SHP77 treated with DMSO at 0.1 percent for 48 hours (cell line): ENCODE results near the gene SARDH.
A peak's percentile ranks its signal among the peaks of the same experiment; 100 is the strongest.

Source experiments
- DNase-seq: peaks from one replicate; lab custom pipeline; 2025; lab: John Stamatoyannopoulos, UW

The SARDH gene

DNA sequence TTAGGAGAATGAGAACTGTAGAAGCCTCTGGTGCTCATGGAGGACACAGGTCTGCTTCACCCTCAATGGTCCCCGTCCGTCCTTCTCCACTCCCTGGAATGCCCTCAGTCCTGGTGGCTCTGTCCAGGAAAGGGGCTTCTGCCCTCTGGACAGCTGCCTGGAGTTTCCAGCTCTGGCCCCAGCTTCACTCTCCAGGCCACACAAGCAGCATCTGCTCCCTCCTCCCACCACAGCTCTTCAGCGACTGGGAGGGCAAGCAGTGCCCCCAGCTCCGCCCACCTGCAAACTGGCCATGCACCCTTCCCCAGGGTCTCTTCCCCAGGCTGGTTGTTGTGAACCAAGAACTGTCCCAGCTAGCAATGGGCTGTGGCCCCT is 4.7 kb downstream of the SARDH start:
- no peak for DNase-seq

DNA sequence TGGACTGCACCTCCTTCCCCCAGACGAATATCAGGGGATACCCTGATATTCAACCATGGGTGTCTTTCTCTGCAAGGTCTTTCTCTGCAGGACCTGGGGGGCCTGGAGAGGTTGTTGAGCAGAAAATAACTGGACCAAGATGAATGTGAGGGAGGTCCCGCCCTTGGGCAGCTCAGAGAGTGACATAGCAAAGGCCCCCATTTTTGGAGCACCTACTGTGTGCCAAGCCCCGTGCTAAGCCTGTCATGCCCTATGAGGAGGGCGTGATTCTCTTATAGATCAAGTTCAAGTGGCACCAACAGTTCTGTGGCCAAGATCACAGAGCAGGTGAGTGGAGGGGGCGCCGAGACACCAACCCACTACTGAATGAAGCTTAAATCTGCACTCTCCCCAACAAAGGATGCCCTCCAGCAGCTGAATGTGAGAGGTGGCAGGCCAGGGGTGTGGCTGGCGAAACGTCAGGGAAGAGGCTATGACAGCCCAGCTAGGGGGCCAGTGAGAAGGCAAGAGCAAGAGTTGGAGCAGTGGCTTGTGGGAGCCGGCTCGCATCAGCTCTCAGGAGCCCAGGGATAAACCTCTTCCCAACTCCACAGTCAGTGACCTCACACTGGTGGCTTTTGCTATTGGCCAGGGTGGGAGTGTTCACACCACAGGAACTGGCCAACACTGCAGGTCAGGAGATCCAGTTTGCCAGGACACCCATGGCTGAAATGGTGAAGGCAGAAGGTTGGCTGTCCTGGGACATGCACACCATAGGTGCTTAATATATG is 5.3 kb downstream of the SARDH start:
- no peak for DNase-seq

DNA sequence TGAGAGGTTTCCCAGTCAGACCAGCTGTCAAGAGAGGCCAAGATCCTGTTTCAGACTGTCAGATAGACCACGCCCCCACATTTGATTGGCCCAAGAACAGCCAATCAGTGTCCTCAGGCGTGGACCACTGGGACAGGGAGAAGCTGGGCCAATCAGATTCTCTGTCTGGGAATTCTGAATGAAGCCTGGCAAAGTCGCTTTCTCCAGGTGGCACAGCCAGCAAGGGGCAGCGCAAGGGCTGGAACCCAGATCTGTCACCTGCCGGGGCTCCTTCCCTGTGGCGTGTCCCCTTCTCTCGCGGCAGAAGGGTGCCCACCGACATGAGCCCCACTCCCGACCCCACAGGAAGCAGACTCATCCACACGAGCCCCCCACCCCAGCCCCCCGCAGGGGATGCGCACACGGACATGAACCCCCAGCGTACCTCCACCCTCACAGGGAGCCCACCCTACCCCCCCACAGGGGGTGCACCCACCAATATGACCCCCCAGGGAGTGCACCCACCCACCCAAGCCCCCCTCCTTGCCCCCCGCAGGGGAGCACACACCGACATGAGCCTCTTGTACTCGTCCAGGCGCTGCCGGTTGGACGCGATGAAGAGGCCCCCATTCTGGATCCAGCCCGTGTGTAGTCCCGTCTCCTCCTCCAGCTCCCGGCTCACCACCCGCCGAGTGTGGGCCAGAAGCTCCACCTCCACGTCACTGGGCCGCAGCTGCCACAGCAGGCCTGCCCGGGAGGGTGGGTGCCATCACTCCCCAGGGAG is 6.1 kb downstream of the SARDH start:
- peak; percentile 55 for DNase-seq

DNA sequence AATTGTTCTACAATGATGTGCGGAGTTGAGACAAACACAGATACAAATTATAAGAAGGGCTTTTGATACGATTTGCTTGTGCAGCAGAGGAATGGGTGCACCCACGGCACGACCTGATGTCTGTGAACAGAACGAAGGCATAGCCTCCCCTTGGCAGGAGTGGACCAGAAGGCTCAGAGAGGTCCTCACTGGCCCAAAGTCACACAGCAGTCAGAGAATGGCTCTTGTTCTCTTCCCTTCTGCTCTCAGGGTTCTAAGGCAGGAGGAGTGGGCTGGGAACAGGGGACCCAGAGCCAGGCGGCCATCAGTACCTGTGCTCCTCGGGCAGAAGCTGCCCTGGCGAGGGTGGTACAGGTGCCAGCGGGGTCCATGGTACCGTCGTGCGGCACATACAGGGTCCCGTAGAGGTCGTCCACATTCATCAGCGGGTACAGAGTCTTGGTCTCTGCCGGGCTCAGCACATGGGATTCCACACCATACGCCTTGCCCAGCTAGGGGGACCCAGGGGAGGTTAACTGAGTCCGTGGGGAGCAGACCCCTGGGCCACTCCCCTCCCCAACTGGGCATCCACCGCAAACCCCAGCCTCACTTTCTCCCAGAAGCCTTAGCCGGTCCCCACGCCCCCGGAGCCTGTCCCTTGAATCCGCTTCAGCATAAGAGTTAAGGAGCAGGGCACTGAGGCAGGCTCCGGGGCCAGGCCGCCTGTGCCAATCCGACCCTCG is 7.0 kb downstream of the SARDH start:
- no peak for DNase-seq

DNA sequence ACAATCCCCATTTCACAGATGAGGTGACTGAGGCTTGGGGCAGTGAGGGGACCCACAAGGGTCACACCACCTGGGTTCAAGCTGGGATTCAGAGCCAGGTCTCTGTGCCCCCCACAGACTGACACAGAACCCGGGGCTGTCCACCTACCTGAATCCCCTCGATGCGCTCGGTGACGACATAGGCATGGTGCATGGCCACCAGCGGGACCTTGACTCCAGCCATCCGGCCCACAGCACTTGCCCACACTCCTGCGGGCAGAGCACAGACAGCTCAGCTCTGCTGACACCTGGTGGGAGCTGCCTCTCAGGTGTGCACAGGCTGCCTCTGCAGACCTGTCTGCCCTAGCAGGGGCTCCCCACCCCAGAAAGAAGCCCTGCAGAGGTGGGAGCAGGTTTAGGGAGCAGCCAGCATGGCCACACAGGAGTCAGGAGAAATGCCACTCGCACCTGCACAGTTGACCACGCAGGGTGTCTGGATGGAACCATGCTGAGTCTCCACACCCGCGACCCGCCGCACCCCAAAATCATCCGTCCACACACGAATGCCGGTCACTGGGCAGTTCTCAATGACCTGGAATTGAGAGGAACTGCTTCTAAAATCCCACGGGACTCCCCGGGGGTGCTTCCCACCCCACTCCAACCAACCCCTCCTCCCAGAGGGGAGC is 8.4 kb downstream of the SARDH start:
- DNase-seq, result no peak

DNA sequence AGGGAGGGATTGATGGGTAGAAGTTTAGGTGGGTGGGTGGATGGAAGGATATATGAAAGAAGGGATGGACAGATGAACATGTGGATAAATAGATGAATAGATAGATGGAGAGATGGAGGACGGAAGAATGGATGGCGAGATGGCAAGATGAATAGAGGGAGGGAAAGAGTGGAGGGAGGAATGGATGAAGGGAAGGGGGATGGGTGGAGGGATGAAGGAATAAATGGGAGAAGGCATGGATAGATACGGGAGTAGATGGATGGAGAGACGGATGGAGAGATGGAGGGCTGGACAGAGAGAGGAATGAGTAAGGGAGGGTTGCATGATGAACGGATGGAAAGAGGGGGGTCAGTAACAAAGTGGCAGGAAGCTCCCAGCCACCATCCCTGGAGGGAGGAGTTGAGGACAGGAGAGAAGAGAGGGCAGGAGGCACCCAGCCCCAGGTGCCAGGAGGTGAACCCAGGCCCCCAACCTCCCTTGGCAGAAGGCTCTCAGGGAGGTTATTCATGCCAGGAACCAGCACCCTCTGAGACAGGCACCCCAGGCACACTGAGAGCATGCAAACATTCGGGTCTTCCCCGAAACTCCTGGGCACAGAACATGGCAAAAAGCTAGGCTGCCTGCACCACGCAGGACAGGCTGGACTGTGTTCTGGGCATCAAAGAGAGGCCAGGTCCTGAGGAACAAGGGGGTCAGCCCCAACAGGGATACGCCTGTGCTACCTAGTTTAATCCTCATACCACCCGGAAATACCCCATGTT is 9.1 kb downstream of the SARDH start:
- no peak for DNase-seq

DNA sequence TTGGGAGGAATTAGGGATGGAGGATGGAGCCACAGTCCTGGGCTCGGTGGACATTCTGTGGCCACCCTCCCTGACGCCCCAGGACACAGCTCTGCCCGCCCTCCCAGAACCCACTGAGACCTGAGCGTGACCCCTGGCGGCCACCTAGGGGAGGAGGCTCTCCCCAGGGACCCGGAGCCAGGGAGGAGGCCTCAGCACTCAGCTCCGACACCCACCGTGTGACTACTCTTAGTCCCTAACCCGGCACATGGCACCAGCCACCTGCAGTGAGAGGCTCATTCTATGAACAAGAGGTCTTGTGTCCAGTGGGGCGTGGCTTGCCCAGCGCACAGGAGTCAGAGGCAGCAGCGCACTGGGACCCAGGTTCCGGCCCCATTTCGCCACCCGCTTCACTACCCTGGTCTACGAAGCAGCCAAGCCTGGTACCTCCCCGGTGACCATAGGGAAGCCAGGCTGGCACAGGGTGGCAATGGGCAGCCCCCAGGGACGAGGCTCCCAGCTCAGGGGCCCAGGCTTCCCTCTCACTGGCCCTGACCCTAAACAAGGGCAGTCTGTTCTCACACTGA is 10.2 kb downstream of the SARDH start:
- DNase-seq, result no peak

DNA sequence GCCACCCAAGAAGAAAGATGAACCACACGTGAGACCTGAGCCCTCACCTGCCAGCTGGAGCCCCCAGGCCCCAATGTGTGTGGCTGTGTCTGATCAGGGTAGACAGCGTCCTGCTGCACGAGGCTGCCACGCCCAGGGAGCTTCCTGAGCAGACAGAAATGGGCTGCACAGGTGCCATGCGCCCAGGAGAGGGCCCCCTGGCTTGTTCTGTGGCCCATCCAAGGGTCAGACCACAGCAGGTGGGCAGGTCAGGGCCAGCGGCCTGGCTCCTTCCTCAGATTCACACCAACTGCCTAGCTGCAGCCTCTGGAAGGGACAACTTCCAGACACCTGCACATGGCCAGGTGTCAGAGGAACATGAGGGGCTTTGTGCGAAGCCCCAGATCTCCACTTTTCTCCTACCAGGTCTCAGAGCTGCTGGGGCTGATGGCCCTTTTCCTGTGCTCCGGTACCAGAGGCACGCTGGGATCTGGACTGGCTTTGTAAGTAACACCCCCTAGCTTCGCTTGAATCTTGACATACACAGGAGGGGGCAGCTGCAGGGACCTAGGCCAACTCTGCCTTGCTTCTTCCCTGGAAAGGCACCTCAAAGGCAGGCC is 10.8 kb downstream of the SARDH start:
- DNase-seq, result no peak

DNA sequence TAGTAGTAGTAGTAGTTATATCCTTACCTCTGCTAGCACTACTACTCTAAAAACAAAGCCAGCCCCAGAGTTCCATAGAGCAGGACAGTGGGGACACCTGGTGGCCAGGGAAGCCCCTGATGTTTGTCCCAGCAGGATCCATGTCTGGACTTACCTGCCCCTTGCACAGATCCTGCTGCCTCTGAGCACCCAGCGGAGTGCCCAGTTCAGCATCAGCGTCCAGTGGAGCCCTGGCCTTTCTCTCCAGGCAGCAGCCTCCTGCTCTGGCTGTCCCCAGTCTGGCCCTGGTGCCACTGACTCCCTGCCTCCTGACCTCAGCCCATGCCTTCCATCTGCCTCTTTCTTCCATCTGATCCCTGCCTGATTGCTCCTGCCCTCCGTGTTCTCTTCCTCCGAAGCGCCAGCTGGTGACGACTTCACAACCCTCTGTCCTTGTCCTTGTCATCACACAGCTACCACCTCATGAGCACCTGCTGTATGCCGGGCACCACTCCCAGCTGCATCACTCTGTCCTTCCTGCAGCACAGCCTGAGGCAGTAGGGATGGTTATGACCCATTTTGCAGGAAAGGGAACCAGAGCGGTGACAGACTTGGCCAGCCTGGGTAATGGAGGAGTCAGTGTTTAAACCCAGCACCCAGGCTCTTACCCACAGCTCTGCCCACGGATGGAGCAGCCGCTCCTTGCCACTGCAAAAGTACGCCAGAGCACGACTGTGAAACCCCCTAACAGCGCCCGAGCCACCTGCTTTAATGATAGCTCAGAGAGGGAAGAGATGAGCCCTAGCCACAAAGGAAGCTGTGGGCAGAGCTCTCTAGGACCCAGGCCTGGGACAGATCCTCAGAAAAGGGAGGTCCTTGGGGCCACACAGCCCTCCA is 11.5 kb downstream of the SARDH start:
- peak; percentile 46 for DNase-seq

DNA sequence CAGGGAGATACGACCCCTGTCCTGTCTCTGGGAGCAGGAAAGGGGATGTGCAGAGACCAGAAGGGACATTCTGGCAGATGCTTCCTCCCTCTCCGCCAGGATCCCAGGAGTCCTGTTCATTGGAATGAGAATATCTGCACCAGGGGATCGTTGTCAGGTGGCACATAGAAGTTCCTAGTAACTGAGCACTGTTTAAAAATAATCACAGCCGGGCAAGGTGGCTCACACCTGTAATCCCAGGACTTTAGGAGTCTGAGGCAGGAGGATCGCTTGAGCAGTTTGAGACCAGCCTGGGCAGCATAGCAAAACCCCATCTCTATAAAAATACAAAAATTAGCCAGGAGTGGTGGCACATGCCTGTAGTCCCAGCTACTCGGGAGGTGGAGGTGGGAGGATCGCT is 12.3 kb downstream of the SARDH start:
- DNase-seq, result no peak

DNA sequence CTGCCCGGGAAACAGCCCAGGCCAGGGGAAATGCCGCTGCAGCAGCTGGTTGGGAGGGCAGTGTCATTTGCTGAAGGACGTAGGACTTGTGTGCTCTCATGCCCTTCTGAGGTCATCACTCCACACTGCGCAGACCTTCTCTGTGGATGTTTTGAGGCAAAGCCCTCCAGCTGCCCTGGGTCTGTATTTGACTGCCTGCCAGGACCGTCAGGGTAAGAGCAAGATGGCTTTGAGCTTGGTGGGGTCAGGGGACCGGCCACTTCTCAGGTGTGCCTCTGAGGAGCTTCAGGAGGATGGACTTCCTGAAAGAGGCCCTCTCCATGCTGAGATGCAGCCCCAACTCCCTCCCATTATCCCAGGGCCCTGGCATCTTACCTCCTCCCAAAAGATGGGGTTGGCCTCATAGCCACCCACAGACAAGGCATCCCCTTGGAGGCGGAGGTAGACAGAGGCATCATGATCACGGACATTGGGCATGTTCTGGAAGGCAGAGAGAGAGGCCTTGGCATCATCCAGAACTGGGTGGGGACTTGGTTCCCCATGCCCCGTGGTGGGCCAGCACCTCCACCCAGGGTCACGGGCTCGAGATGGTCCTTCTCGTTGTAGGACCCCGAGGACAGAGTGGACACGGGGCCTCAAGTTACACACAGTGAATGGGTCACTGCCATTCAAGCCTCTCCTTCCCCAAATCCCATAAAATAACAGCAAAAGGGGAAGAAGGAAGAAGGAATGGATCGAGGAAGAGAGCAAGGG is 19.4 kb downstream of the SARDH start:
- no peak for DNase-seq

DNA sequence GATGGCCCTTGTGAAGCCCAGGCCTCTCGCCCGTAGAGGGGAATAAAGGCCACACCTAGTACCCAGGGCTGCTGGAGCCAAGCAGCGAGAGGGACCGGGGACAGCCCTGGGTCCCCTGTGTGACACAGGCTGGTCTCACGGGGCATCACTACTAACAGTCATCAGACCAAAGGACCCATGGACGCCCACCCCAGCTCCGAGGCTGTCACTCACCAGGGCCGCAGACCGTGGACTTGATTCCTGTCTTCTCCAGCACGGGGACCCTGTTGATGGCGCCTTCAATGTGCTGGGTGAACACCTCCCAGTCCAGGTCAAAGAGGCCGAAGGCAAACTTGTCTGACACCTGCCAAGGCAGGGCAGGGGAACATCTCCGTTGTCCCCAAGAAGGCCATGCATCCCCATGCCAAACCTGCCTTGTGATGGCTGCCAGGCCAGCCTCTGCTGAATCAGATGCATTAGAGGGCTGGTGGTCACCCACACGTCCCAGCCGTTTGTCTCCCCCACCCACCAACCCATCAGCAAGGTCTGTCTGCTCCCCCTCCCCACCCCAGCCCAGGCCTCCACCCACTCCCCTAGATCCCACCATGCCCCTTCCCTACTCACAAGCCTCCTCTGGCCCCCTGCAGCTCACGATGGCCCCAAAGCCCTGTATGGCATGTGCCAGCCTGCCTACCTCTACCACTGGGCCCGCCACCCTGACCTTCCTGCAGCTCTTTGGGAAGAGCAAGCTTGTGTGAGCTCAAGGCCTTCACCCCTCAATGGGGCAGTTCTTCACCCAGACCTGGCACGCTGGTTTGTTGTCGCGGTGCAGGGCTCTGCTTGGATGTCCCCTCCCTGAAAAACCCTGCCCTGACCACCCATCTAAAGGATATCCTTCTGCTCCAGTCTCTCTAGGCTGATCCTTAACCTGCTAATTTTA is 20.8 kb downstream of the SARDH start:
- DNase-seq, result no peak

DNA sequence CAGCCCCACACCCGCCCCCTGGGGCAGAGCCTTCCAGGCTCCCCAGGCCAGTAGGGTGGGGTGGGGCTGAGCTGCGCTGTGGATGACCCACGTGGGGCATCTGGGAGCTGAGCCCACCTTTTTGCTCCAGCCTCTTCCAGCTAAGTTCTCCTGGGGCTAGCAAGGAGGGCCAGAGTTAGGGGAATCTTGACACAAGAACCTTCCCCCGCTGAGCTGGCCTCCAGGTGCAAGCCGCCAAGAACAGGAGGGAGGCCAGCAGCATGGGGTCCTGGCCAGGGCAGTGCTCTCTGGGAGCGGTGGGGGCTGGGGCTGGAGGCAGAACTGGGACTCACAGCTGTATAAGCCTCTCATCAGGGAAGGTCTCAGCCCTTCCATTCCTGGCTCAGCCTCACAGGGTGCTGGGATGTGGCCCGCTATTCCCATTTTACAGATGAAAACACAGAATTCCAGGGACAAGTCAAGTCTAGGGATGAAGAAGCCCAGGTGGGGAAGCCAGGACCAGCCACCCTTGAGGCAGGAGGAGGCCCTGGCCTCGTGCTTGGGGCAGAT is 21.5 kb downstream of the SARDH start:
- no peak for DNase-seq

DNA sequence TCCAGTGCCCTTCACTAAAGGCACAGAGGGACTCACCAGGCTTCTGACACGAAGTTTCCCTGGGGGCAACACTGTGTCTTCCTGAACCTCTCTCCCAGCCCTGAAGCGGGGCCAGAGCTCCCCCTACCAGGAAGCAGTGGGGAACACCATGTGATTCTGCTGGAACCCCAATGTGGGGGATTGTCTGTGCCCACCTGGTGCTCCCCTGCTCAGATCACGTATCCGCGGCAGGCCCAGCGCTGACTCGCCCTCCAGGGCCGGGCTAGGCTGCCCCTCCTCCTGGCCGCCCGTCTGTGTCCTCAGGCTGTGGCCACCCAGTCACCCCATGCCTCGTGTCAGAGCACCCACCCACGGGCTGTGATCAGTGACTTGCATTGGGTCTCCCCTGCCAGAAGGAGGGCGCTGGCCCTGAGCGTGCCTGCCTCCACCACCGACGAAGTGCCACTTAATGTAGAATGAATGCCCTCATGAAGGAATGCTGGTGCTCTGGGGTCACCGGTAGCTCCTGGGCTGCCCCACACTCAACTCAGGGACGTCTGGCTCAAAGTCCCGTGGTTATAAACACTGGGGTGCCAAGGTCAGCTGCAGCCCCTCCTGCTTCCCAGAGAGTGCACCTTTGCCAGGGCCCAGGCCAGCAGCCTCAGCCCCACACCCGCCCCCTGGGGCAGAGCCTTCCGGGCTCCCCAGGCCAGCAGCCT is 22.1 kb downstream of the SARDH start:
- DNase-seq, result no peak

DNA sequence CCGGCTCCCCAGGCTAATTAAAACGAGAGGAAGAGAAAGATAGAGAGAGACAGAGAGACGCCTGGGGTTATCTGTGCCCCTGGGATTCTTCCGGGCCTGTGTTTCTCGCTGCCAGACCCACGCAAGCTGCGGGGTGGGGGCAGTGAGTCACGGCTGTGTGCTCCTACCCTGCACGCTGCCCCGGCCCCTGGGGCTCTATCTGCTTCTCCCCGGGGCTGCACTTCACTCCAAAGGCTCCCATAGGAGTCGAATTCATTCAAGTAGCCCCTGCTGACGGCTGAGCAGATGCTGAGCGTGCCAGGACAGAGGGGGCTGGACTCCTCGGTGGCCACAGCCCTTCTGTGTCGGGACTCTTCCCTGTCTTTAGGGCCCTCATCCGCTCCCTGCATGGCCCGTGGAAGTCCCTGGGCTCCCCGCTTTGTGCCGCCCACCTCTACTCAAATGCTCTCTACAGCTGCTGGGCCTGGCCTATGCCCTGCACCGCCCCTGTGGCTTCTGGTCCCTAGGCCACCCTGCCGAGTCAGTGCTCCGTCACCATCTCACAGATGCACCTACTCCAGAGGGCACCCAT is 22.8 kb downstream of the SARDH start:
- no peak for DNase-seq

DNA sequence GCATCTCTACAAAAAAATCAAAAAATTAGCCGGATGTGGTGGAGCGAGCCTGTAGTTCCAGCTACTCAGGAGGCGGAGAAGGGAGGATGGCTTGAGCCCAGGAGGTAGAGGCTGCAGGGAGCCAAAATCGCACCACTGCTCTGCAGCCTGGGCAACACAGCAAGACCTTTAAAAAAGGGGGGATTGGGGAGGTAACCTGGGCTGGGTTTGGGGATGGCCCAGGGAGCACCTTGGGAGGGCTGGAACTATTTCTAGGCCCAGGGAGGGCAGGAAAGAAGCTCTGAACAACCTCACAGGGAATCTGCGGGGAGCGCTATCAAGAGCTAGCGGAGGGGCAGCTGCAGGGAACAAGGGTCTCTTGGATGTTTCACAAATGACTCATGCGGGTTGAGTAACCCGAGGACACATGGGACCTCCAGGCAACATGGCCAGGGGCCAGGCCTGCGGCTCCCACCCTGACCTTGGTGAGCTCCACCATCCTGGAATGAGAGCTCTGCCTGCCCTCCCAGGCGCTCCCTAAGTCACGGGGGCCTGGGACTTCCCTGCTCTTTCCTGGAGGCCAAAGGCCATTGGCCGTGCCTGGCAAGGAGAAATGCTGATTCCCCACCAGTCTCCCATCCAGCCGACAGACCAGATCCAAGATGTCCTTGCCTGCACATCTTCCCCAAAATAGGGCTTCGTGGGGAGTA is 23.4 kb downstream of the SARDH start:
- DNase-seq, result no peak
